ENCODE measurements around the gene XYLT1.

GRCh38 chr16:17403156-17403809 lies 67.5 kb downstream of the XYLT1 start:
- no peak for TF ChIP-seq FOXP2 (optimal IDR thresholded peaks at IDR 0.05; ENCODE audit: control extremely low read depth, extremely low read length, insufficient read depth)
- no peak for TF ChIP-seq EZH2 (IDR thresholded peaks at IDR 0.05)
- TF ChIP-seq POLR2AphosphoS5 (IDR thresholded peaks at IDR 0.05; ENCODE audit: borderline replicate concordance, low read depth, low read length) = no peak

Data from SK-N-MC (cell line).